HG03064 (cell line): ENCODE measurements around the gene C13orf46.

ENCODE experiments used
- ATAC-seq: cut with Tn5 transposase; IDR thresholded peaks from one replicate; pipeline ENCODE4 v1.9.1; 2021; ENCODE audit warnings: low read depth; ENCODE audit not compliant: unreplicated experiment

Gene C13orf46

DNA sequence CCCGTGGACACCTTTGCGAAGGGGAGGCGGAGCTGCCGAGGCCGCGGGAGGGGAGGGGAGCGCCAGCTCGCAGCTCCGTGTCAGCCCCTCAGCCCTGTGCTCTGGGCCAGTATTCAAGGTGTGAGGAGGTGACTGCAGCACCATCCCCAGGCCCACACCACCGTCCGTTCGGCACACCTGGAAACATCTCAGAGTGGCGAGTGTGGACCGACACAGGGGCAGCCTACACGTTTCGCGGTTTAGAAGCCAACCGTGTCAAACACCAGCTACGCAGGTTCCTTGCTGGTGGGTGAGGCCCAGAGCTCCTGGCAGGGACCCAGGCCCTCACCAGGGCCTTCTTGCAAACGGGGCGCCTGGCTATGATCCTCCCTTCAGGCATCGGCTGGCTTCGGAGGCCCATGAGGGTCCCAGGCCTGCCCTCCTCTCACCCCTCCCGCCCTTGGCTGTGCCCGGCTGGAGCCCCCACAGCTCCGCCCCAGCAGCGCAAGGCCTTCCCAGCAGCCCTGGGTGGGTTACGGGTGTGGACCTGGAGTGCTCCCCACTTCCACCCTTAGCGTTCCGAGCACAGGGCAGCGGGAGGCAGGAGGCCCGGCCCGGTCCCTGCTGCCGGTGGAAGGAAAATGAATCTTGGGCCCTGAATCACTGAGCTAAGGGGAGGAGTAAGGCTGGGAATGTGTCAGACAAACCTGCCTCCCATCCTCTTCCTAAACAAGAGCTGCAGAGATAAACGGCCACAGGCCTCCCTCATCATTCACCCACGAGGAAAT lies 1.2 kb downstream of the C13orf46 start:
- no peak for ATAC-seq

- no peak for ATAC-seq
Measured at GRCh38 chr13:113971471-113972231, 2.2 kb downstream of the C13orf46 start.

DNA sequence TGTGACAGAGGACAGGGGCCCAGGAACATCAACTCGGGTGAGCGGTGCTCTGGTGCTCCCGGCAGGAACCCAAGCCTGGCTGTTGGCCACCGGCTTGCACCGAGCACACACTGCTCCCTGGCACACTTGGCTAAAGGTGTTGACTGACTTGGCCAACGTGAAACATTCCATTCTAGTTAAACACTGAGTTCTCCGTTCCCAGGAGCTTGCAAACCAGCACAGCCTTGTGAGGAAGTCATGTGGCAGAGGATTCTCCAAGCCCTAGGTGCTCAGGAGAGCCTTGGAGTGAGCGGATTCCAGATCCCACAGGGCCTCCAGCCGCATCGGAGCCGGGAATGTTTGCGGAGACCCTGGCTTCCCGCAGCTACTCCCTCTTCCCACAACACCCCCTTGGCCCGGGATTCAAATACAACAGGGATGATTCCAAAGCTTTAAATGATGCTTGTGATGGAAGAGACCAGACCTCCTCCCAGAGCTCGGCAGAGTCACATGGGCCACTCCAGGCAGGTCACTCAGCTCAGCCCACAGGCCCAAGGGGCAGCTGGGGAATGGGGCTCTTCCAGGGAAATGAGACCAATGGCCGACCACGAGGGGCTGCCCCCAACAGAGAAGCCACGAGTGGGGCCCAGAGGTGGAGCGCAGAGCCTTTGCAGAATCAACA lies 2.9 kb downstream of the C13orf46 start:
- ATAC-seq, result no peak

DNA sequence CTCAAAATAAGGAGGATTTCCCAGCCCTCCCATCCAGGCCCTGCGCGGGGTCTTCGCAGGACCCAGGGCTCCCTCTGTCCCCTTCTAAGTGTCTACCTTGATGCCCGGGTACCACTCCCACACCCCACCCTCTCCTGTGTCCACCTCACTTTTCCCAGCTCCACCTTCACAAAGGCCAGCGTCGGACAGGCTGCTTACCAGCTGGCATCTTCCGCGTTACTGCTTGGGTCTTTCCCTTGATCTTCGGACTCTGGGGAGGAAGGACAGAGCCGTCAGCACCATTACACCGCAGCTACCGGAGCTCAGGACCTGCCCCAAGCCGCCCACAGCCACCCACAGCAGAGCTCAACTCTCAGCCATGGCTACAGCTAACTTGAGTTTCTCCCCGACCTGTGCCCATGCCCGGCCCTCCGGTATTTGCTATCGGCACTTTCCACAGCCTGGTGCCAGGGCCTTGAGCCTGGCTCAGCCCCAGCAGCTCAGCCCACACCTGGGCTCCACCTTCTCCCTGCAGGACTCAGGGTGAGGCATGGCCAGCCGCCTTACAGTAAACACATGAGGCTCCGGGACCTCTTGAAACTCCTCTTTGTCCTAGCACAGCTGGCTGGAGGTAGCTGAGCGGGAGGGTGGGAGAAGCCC lies 3.8 kb downstream of the C13orf46 start:
- ATAC-seq, result no peak

- ATAC-seq, result no peak
Measured at GRCh38 chr13:113969311-113969972, 4.4 kb downstream of the C13orf46 start.

DNA sequence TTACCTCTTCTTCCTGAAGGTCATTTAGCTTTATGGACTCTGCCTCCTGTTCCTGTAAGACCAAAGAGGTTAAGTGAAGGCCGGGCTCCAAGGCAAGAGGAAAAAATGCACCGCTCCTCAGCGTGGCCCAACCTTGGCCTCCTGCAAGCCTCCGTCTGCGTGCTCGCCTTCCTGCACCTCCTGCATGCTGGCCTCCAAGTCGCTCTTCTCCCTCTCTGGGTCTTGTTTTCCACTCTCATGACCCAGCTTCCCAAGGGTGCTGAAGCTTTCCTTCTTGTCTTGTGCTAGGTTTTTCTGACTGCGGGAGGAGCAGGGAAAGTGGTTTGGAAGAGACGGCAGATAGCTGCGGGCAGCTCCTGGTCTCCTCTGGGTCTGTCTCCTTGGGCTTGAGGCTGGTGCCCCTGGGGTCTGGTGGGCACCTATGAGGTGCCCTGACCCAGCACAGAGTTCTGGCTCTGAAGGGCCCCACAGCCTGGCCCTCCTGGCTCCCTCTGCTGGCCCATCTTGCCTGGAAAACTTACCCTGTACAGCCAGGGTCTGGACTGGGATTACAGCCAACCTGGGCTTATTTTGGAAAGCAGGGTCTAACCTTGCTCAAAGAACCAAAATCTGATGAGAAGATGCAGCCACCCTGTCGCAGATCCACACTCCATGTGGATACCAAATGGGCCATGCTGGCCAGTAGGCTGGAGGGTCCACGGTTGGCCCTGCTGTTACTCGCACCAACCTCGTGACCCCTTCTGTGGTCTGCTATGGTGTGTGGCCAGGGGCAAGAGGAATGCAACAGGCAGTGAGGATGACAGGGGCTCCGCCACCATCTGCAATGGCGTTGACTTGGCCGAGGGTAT lies 5.2 kb downstream of the C13orf46 start:
- no peak for ATAC-seq

DNA sequence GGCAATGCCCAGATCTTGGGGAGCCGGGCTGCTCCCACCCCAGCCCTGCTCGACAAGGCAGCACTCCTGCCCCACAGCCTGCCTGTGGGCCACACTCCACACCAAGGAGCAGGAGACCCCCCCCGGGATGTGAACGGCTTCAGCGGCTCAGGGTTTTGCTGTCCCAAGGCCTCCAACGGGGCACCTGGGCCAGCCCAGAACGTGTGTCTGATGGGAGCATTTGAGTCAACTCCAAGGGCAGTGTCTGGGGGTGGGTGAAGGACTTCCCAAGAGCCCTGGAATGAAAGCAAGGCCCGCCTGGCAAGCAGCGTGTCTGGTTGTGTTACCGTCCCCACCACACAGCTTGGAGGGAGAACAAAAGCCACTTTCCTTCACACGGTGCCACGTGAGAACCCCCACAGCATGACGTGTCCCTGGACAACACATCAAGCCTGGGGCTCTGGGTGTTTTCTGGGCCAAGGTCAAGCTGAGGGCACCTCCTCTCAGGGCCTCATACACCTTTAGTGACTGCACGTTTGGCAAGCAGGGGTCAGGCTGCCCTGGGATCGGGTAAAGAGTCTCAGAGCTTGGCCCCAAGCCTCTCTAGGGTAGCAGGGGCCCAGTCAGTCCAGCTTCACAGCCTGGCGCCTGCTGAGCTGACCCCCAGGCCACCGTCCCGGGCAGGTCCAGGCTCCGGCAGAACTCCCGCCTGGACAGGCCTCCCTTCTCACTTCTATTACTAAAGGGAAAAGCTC lies 6.0 kb downstream of the C13orf46 start:
- ATAC-seq, result no peak

- no peak for ATAC-seq
Measured at GRCh38 chr13:113967206-113967720, 6.6 kb downstream of the C13orf46 start.

GRCh38 chr13:113965968-113966884 lies 7.7 kb downstream of the C13orf46 start:
- no peak for ATAC-seq

- ATAC-seq, result no peak
Measured at GRCh38 chr13:113965383-113965874, 8.4 kb downstream of the C13orf46 start.

DNA sequence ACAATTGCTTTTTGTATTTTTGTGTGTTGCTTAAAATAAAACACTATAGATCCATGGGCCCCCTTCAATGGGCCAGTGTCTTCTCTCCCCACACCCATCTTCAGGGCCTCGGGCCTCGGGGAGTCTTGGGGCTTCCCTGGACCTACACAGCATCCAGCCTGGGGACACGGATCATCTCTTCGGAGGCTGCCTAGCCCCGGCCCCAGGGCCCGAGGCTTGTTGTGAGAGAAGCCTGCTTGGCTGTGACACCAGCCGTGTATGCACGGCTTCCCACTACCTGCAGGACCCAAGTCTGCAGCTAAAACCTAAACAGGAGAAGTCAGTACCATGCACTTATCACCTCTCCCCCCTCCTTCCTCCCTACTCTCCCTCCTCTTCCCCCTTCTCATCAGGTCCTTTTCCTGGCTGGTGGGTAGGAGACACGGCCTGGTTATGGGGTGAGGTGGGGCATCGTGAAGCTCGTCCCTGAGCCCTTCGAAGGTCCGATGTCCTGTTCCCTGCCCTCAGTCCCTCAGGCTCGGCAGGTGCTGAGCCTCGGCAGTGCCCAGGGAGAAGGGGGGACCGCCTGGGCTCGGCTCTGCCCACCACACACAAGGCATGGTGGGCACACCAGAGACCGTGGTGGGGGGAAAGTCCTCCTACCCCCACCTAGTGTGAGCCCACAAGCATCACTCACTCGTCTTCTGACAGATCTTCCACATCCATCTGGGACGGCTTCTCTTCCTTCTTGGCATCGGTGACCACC lies 9.5 kb downstream of the C13orf46 start:
- no peak for ATAC-seq

GRCh38 chr13:113963376-113963775 lies 10.5 kb downstream of the C13orf46 start:
- ATAC-seq, result no peak

DNA sequence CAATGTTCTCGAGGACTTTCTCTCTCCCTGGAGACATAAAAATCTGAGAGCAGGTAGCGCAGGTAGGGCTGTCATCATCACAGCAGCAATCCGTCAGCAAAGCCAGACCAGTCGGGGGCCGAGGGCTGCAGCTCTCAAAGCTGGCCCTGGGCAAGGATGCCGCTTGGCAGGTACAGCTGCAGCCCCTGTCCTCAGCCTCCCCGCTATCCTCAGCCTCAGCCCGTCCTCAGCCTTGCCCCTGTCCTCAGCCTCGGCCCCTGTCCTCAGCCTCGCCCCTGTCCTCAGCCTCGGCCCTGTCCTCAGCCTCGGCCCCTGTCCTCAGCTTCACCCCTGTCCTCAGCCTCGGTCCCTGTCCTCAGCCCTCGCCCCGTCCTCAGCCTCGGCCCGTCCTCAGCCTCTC lies 10.9 kb downstream of the C13orf46 start:
- ATAC-seq, result no peak

DNA sequence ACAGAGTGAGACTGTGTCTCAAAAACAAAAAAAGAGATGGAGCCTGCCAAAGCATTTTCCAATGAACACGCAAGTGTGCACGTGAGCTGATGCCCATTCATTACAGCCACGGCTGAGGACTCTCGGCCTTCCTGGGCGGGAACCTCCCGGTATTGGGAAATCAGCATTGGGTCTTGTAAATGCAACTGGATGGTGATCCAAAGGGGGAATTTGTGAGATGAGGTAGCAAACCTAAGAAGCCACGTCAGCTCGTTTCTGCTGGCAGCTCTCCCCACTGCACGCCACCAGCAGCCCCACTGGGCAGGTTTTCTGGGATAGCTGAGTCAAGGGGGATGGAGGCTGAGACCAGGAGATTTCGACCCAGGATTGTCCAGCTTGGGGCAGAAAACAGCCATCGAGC lies 11.5 kb downstream of the C13orf46 start:
- ATAC-seq, result no peak

GRCh38 chr13:113960276-113960948 lies 13.5 kb downstream of the C13orf46 start:
- no peak for ATAC-seq

GRCh38 chr13:113959198-113959597 lies 14.7 kb downstream of the C13orf46 start:
- no peak for ATAC-seq
